Cerebellar nuclear complex (tissue), 1 donor: ENCODE results near the gene NFKBIE.

Experiments used
- DNase-seq, 2 experiments: peaks; one replicate each; lab custom pipeline; 2025; lab: John Stamatoyannopoulos, UW

Gene NFKBIE

DNA sequence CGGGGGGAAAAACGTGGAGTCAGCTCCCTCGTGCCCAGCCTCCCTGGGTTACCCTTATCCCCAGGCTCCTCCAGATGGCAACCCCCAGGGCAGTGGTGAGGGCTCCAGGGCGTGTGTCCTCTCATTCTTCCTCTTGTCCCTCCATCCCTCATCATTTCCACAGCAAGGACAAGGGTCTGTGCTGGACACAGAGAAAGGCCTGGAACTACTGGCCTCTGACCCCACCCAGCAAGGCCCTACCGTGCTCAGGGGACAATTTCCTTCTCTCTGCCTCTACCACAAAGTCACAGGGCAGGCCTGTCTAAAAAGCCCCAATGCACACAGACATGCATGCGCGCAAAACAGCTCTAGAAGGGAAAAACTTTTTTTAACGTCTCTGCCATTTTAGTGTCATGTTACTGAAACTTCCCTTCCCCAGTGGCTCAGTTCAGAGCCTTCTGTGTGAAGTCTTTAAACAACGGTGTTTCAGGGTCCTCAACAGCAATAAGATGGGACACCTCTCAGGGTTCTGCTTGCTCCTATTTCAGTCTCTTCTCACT is 7.0 kb downstream of the NFKBIE start:
- no peak for DNase-seq

DNA sequence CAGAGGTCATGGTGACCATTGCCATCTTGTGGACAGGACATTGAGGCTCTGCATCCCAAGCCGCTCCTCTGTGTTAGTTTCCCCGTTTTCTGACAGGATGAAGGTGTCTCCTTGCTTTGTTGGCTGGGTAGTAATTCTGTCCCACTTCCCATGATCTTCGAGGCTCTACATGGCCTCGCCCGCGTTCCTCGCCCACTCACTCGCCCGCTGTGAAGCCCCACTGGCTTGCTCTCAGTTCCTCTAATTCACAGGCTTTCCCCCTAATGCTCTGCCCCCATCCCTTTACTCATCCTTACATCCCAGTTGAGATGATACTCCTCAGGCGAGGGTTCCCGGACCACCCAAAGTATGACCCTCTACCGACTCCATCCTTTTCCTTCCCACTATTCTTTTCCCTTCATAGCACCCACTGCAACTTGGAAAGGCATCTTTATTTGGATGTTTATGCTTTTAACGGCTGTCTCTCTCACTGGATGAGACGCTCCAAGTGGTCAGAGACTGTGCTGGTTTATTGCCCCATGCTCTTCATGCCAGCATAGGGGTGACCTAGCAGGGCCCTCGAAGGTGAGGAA is 7.5 kb downstream of the NFKBIE start:
- no peak for DNase-seq

- no peak for DNase-seq
Measured at GRCh38 chr6:44257025-44257752, 8.2 kb downstream of the NFKBIE start, which contains the start of gene SLC35B2. SLC35B2 (minus strand) TSS chr6:44257528; CDS start chr6:44257410, 118 bp downstream.

- no peak for DNase-seq
Measured at GRCh38 chr6:44256775-44257024, 8.7 kb downstream of the NFKBIE start.

- no peak for DNase-seq
Measured at GRCh38 chr6:44255871-44256774, 9.2 kb downstream of the NFKBIE start.

GRCh38 chr6:44255105-44255808 is 10.1 kb downstream of the NFKBIE start:
- DNase-seq = no peak

- DNase-seq = no peak
Measured at GRCh38 chr6:44254191-44255104, 10.9 kb downstream of the NFKBIE start.

- no peak for DNase-seq
Measured at GRCh38 chr6:44253307-44254101, 11.8 kb downstream of the NFKBIE start.

DNA sequence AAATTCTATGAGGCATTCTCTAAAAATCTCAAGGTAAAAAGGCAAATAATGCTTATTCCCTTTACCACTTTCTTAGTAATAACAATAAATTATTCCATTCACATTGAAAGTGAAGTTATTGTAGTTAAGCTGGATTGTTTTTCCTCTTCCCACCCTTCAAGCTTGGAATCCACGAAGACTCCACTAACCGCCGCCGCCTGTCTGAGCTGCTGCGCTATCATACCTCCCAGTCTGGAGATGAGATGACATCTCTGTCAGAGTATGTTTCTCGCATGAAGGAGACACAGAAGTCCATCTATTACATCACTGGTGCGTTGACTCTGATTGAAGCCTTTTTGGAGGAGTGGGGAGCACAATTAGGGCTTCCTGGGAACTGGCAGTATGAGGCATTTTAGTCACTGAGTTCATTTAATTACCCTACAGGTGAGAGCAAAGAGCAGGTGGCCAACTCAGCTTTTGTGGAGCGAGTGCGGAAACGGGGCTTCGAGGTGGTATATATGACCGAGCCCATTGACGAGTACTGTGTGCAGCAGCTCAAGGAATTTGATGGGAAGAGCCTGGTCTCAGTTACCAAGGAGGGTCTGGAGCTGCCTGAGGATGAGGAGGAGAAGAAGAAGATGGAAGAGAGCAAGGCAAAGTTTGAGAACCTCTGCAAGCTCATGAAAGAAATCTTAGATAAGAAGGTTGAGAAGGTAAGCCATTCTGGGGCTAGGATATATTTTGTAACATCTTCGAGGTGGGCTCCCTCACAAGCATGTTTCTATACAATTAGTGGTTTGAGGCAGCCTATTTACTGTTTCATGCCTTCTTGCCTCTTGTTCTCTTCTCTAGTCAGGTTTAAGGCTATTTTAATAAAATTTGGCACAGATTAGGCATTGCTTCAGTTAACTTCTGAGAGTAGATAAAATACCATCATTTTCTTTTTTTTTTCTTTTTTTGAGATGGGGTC is 13.5 kb downstream of the NFKBIE start:
- DNase-seq = no peak

DNA sequence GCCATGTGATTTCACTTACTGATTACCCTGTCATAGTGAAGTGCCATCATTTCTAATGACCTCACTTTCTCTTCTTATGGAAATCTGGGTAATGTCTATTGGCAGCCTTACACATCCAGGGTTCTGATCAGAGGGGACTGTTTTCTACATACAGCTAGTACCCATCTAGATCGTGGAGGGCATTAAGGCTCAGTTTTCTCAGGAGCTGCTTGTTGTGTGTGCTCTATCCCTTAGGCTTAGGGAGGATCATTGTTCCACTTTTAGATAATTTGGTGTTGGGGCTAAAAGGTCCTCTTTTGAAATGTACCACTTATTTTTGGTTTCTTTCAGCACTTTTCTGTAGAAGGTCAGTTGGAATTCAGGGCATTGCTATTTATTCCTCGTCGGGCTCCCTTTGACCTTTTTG is 14.6 kb downstream of the NFKBIE start:
- no peak for DNase-seq

GRCh38 chr6:44250067-44250717 is 15.2 kb downstream of the NFKBIE start:
- no peak for DNase-seq

DNA sequence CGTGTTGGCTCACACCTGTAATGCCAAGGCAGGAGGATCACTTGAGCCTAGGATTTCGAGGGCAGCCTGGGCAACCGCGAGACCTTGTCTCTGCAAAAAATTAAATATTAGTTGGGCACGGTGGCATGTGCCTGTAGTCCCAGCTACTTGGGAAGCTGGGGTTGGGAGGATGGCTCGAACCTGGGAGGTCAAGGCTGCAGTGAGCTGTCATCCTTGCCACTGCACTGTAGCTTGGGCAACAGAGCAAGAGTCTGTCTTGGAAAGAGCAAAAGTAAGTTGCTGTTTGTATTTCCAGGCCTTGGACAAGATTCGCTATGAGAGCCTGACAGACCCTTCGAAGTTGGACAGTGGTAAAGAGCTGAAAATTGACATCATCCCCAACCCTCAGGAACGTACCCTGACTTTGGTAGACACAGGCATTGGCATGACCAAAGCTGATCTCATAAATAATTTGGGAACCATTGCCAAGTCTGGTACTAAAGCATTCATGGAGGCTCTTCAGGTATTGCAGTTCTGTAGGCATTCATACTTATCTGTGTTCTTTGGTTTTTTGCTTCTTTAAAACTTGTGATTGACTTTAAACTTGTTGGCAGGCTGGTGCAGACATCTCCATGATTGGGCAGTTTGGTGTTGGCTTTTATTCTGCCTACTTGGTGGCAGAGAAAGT is 16.1 kb downstream of the NFKBIE start:
- no peak for DNase-seq

DNA sequence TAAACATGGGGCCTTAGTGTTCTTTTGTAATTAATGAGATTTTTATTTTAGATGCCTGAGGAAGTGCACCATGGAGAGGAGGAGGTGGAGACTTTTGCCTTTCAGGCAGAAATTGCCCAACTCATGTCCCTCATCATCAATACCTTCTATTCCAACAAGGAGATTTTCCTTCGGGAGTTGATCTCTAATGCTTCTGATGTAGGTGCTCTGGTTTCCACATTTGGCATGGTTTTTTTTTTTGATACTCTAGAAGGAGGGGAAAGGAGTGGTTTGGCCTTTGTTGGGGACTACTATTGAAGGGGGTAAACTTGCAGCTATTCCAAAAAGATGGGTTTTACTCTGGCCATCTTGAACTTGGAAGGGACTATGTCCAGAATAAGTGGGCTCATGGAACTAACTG is 16.8 kb downstream of the NFKBIE start:
- DNase-seq = no peak

DNA sequence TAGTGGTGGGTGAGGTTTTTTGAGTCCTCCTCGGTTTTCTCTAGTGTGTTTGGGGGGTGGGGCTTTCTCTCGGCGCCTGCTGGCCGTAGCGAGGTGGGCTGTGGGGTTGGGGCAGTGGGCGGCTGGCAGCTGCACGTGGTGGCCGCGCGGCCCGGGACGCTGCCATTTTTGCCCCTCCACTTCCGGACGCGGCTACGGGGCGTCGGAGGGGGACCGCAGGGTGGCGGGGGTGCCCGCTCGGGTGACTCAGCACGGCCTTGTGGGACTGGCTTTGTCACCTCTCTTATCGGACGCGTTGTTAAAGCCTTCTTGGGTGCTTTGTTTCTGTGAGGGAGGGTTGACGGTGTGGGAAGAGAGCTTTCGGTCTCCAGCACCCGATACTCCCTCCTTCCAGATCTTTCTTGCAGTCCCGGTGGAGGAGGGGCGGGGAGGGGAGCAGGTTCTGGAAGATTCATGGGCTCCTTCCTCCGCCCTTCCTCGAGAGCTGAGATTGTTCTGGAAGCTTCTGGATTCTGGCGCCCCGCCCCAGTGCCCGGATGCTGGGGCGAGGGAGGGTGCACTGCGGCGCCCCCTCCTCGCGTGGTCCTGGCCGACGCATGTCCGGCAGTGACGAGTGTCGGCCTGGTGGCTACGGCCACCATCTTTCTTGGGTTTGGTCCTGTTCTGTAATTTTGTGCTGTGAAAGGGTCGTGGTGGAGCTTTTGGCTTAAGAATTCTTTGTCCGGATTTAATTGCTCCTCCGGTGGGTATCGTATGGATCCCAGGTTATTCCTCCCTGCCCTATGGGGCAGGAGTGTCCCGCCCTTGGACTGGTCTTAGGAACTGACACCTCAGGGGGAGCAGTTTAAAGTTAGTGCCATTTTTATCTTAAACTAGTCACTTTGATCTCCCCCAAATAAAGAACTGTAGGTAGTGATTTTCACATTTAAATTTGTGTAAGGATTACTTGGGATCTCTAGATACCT is 17.7 kb downstream of the NFKBIE start:
- DNase-seq = no peak

DNA sequence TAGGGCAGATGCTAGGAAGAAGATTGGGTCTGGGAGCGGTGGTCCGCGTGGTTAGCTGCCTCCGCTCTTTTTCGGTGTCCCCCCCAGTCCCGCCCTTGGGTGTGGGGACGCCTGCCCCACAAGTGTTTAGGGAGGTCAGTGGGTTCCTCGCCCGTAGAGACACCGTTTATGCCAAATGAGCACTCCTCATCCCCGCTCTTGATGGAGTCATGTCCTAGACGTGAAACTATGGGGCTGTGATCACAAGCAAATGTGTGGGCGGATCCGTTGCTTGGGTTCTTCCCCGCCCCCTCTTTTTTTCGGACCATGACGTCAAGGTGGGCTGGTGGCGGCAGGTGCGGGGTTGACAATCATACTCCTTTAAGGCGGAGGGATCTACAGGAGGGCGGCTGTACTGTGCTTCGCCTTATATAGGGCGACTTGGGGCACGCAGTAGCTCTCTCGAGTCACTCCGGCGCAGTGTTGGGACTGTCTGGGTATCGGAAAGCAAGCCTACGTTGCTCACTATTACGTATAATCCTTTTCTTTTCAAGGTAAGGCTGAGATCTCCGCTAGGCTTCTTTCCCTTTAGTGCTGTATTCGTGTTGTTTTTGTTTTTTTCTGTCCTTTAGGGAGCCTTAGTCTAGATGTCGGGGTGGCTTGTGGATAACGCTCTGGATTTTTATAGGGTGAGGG is 18.6 kb downstream of the NFKBIE start, which contains the start of gene HSP90AB1:
HSP90AB1 (plus strand) TSS at position 439 of the 675 bp plus-strand sequence. CDS start 1,529 bp downstream, outside the sequence.
- peak; percentile 64 to 96 for DNase-seq
